Activated CD8-positive, alpha-beta memory T cell treated with anti-CD3 and anti-CD28 coated beads, Interleukin-2, amount 10 ng/mL, durations not matched to agents 7 days and 5 days (primary cell): ENCODE measurements around the gene SYTL4. TPM values are rescaled to one million over a fixed set of nuclear protein-coding genes. Genes with fewer than 3 reads are reported as not detected.
"Not testable (repeated sequence)": the region's sequence is repeated elsewhere in the genome, so short reads cannot be mapped to it uniquely, and the experiment has no call there.

Experiments used
- ATAC-seq: fragments of 150-1000 bp; cut with Tn5 transposase; one replicate; pipeline ENCODE4 v1.10.0; 2021; ENCODE audit warnings: moderate library complexity
- CTCF ChIA-PET: fragments of 350-600 bp; sonication (Branson Sonifier 250); formaldehyde crosslinking; loops from one replicate; lab custom pipeline; 2021; ENCODE audit warnings: antibody characterized with exemption; lab: Charles Lee
- DNase-seq: peaks from one replicate; pipeline ENCODE4 v3.0.0-alpha.2; 2020
- H3K27ac Mint-ChIP-seq: one replicate; pipeline ENCODE4 v1.8.0; 2021; ENCODE audit warnings: mild to moderate bottlenecking, mixed read lengths
- H3K27me3 Mint-ChIP-seq: one replicate; pipeline ENCODE4 v1.8.0; 2021; ENCODE audit warnings: mixed read lengths
- H3K36me3 Mint-ChIP-seq: one replicate; pipeline ENCODE4 v1.8.0; 2021; ENCODE audit warnings: mild to moderate bottlenecking, mixed read lengths
- H3K4me1 Mint-ChIP-seq: one replicate; pipeline ENCODE4 v1.8.0; 2021; ENCODE audit warnings: mixed read lengths
- H3K4me3 Mint-ChIP-seq: one replicate; pipeline ENCODE4 v1.8.0; 2021; ENCODE audit warnings: mild to moderate bottlenecking, moderate library complexity, mixed read lengths
- H3K9me3 Mint-ChIP-seq: one replicate; pipeline ENCODE4 v1.8.0; 2022; ENCODE audit warnings: low read depth, mixed read lengths
- total RNA-seq, 2 experiments: library from RNA; stranded (reverse); gene quantifications; one replicate each; pipeline ENCODE4 v1.2.3, GENCODE V29; 2021

SYTL4 gene
- not detected for total RNA-seq

DNA sequence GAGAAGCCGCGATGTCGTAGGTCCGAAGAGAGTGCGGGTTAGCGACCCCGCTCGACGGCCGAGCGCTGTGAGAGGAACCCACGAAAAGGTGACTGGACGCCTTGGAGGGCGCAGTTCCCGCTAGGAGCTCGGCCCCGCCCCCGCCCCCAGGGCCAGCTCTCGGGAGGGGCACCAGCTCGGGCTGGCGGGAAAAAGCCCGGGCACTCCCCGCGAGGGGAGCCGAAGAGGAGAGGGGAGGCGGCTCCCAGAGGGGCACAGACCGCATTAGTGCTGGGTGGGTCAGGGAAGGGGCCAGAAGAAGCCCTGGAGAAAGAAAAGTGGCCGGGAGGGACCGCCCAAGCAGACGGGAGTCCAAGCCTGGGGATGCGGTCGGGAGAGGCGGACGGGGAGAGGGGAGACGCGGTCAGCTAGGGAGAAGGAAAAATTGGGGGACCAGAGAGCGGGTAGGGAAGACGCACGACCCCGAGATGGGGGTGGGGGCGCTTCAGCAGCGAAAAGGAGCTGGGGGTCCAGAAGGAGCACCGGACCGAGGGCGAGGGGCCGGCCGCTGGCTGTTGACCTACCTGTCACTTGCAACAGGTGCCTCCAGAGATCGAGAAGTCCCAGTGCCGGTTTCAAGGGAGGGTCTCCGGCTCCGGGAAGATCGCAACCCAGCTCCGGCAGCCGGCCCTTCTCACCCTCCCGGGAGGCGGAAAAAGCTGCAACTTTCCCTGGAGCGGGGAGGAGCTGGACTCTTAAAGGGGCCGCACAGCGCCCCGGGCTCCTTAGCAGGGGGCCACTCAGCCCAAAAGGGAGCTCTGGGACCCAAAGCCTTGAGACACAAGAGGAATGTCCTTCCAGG is at the start of gene SYTL4:
Gene SYTL4, minus strand, starts transcription at position 681 of the 841 bp plus-strand sequence. CDS start 30,084 bp downstream, outside the sequence.
- no peak within 1 kb of the TSS for H3K4me3 Mint-ChIP-seq

GRCh38 chrX:100769439-100769838 is 37.5 kb upstream of the SYTL4 start:
- H3K27ac Mint-ChIP-seq, H3K4me1 Mint-ChIP-seq, ATAC-seq, H3K9me3 Mint-ChIP-seq, H3K36me3 Mint-ChIP-seq, H3K4me3 Mint-ChIP-seq, DNase-seq: not testable (repeated sequence)
- peaks cover 40% of the 10 kb centered on the region for H3K27me3 Mint-ChIP-seq
- CTCF ChIA-PET: interaction anchor here (1.2 to 4.3 kb wide), 8 partner anchors 12 to 258 kb away, joined by 3 to 27 read pairs (median 5); no protein-coding TSS in a partner anchor

More for the DNA sequence above, at the start of gene SYTL4:
- ATAC-seq: no peak
- CTCF ChIA-PET: interaction anchor here (1.5 kb wide), 1 partner anchor 37 kb away, joined by 3 read pairs; no protein-coding TSS in a partner anchor
- DNase-seq: no peak
- no peaks in the 10 kb centered on the region for H3K9me3 Mint-ChIP-seq
- no peak within 1 kb of the TSS for H3K27ac Mint-ChIP-seq
- no peaks in the 10 kb centered on the region for H3K4me1 Mint-ChIP-seq
- H3K36me3 Mint-ChIP-seq: no peaks in the 10 kb centered on the region
- H3K27me3 Mint-ChIP-seq: peaks cover 45% of the 10 kb centered on the region

DNA sequence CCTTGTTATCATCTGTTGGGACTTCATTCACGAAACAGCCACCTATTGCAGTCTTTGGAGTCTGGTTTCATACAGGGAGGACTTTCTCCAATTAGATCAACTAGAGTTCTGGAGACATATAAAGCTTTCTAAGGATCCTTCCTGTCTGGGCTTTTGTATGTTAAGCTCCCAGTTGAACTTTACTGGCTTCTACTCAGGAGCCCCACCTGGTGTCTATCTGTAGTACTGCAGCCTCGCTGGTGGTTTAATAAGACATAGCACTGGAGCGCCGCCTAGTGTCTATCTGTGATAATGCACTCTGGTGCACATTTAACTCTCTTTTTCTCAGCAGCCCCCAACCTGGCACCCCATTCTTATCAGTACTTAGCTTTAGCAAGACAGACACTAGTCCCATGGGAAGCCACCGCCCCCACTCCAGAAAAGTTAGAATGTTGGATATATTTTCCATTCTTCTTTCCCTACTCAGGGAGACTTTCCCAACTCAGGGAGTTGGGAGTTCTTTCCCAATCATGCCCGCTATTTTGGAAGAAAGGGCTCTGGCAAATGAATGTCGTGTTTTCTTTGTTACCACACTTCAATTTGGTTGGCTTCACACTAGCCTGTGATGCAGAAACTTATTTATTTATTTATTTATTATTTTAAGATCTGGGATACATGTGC is 36.9 kb upstream of the SYTL4 start:
- ATAC-seq: no peak
- H3K9me3 Mint-ChIP-seq: no peaks in the 10 kb centered on the region
- peak; percentile 87 for DNase-seq
- H3K4me3 Mint-ChIP-seq: no peak overlapping the region
- peaks cover 35% of the 10 kb centered on the region for H3K27me3 Mint-ChIP-seq
- CTCF ChIA-PET: interaction anchor here (0.6 to 4.3 kb wide), 18 partner anchors 10 to 262 kb away, joined by 3 to 27 read pairs (median 4); no protein-coding TSS in a partner anchor
- no peaks in the 10 kb centered on the region for H3K36me3 Mint-ChIP-seq
- H3K4me1 Mint-ChIP-seq: no peaks in the 10 kb centered on the region
- H3K27ac Mint-ChIP-seq: no peak overlapping the region

GRCh38 chrX:100750883-100751282 is 19.0 kb upstream of the SYTL4 start:
- CTCF ChIA-PET: no interaction called here
- Mint-ChIP-seq H3K36me3 (no peaks in the 10 kb centered on the region), H3K4me1 (no peaks in the 10 kb centered on the region), H3K9me3 (no peaks in the 10 kb centered on the region), H3K4me3 (no peak overlapping the region), H3K27me3 (peaks cover 9% of the 10 kb centered on the region), H3K27ac (no peak overlapping the region)
- DNase-seq (no peak), ATAC-seq (no peak)

GRCh38 chrX:100748108-100748507 is 16.2 kb upstream of the SYTL4 start:
- H3K9me3 Mint-ChIP-seq: no peaks in the 10 kb centered on the region
- H3K27me3 Mint-ChIP-seq: peaks cover 13% of the 10 kb centered on the region
- no peak overlapping the region for H3K4me3 Mint-ChIP-seq
- CTCF ChIA-PET: no interaction called here
- no peaks in the 10 kb centered on the region for H3K36me3 Mint-ChIP-seq
- ATAC-seq: no peak
- H3K4me1 Mint-ChIP-seq: no peaks in the 10 kb centered on the region
- no peak overlapping the region for H3K27ac Mint-ChIP-seq
- no peak for DNase-seq

DNA sequence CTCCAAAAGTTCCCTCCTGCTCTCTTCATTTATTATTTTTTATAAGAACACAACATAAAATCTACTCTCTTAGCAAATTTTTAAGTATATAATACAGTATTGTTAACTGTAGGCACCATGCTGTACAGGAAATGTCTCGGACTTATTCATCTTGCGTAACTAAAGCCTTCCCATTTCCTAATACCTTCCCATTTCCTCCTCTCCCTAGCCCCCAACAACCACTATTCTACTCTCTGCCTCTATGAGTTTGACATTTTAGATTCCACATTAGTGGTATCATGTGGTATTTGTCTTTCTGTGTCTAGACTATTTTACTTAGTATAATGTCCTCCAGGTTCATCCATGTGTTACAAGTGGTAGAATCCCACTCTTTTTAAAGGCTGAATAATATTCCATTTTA is 15.8 kb upstream of the SYTL4 start:
- no peak for ATAC-seq
- CTCF ChIA-PET: no interaction called here
- no peaks in the 10 kb centered on the region for H3K36me3 Mint-ChIP-seq
- H3K27me3 Mint-ChIP-seq: peaks cover 13% of the 10 kb centered on the region
- H3K4me3 Mint-ChIP-seq: no peak overlapping the region
- DNase-seq: no peak
- no peaks in the 10 kb centered on the region for H3K4me1 Mint-ChIP-seq
- H3K9me3 Mint-ChIP-seq: no peaks in the 10 kb centered on the region
- no peak overlapping the region for H3K27ac Mint-ChIP-seq

DNA sequence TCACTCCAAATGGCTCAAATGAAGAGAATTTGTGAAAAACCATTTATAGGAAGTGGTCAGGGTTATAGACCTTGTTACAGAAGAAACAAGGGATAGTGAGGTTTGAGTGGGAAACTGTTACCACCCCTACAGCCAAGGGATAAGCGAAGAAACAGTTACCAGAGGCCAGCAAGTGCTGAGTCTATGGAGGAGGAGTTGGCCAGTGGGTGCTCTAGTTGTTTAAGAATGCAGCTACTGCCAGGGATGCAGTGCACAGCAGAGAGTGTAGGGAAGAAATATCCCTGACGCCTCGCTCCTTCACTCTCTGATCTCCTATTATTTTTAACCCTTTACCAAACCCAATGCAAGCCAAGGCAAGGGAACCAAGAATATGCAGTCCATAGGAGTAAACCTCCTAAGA is 15.2 kb upstream of the SYTL4 start:
- ATAC-seq (no peak), DNase-seq (no peak)
- CTCF ChIA-PET: no interaction called here
- no peaks in the 10 kb centered on the region for H3K4me1 Mint-ChIP-seq
- no peaks in the 10 kb centered on the region for H3K9me3 Mint-ChIP-seq
- H3K36me3 Mint-ChIP-seq: no peaks in the 10 kb centered on the region
- no peak overlapping the region for H3K27ac Mint-ChIP-seq
- H3K27me3 Mint-ChIP-seq: peaks cover 13% of the 10 kb centered on the region
- H3K4me3 Mint-ChIP-seq: no peak overlapping the region

DNA sequence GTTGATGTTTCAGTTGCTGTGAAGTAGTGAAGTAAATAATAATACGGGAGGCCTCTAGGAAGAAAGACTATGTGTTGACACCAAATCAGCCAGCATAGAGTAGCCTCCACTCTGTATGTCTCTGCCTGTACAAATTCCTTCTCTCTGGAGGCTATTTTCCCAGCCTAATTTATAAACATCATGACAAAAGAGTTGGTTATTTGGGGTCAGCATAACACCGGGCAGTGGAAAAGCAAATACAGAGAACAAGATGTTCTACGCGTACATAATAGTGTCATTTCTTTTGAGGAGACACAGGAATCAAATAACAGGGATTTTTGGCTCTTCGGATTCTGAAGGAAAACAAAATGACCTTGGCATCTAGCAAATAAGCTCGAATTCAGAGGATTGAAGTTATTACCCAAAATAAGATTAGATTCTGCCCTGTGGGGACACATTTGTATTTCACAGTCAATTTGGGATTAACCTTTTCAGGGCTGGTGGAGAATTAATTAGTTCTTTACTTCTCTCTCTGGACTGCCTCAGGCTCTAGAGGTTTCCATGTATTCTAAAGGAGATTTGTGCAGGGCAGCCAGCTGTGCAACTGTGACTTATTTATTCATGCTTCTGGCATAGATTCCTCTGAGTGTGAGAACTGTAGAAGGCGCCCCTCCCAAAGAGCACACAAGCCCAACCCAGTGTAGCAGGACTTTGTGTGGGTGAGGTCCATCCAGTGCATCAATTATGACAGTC is 14.1 kb upstream of the SYTL4 start:
- DNase-seq: no peak
- Mint-ChIP-seq H3K27me3 (peaks cover 13% of the 10 kb centered on the region), H3K27ac (no peak overlapping the region), H3K4me1 (no peaks in the 10 kb centered on the region), H3K4me3 (no peak overlapping the region), H3K36me3 (no peaks in the 10 kb centered on the region), H3K9me3 (no peaks in the 10 kb centered on the region)
- no peak for ATAC-seq
- CTCF ChIA-PET: no interaction called here

- no peak overlapping the region for H3K4me3 Mint-ChIP-seq
- DNase-seq: no peak
- no peak overlapping the region for H3K27ac Mint-ChIP-seq
- ATAC-seq: no peak
- H3K9me3 Mint-ChIP-seq: no peaks in the 10 kb centered on the region
- no peaks in the 10 kb centered on the region for H3K36me3 Mint-ChIP-seq
- peaks cover 13% of the 10 kb centered on the region for H3K27me3 Mint-ChIP-seq
- H3K4me1 Mint-ChIP-seq: no peaks in the 10 kb centered on the region
- CTCF ChIA-PET: no interaction called here
Measured at GRCh38 chrX:100745205-100745604, 13.3 kb upstream of the SYTL4 start.

DNA sequence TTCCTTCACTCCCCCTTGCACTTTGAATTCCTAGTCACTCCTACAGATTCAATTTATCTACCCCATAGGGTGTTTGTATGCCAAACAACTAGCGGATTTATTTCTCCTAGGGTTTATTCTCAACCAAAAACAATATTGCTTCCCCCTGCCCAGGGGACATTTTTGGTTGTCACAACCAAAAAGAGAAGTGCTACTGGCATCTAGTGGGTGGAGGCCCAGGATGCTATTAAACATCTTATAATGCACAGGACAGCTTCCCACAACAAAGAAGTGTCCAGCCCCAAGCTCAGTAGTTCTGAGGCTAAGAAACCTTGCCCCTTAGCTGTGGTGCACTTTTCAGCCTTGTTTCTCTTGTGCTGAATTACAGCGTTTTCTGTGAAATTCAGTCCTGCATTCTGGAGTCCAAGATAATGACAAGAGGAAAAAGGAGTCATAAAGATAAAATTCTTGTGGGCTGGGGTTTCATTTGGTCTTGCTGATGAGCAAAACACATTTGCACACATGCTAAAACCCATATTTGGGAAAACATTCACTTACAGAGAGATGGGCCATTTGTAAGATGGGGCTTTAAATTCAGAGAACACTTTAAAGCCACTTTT is 11.2 kb upstream of the SYTL4 start:
- CTCF ChIA-PET: no interaction called here
- ATAC-seq: no peak
- no peak overlapping the region for H3K4me3 Mint-ChIP-seq

GRCh38 chrX:100724006-100724405 is 7.9 kb downstream of the SYTL4 start:
- H3K27me3 Mint-ChIP-seq: peaks cover 15% of the 10 kb centered on the region
- H3K4me3 Mint-ChIP-seq, ATAC-seq, H3K4me1 Mint-ChIP-seq, H3K36me3 Mint-ChIP-seq, CTCF ChIA-PET, DNase-seq, H3K27ac Mint-ChIP-seq, H3K9me3 Mint-ChIP-seq: not testable (repeated sequence)

More for the DNA sequence above, 11.2 kb upstream of the SYTL4 start:
- Mint-ChIP-seq H3K4me1 (no peaks in the 10 kb centered on the region), H3K27ac (no peak overlapping the region), H3K27me3 (peaks cover 16% of the 10 kb centered on the region), H3K9me3 (no peaks in the 10 kb centered on the region), H3K36me3 (no peaks in the 10 kb centered on the region)
- DNase-seq: no peak

- Mint-ChIP-seq H3K27ac (no peak overlapping the region), H3K4me1 (no peaks in the 10 kb centered on the region), H3K9me3 (no peaks in the 10 kb centered on the region), H3K36me3 (no peaks in the 10 kb centered on the region), H3K4me3 (no peak overlapping the region), H3K27me3 (peaks cover 7% of the 10 kb centered on the region)
- no peak for DNase-seq
- CTCF ChIA-PET: no interaction called here
- no peak for ATAC-seq
Measured at GRCh38 chrX:100721328-100721727, 10.6 kb downstream of the SYTL4 start.

GRCh38 chrX:100720301-100720700 is 11.6 kb downstream of the SYTL4 start:
- Mint-ChIP-seq H3K4me3 (no peak overlapping the region), H3K27me3 (peaks cover 3% of the 10 kb centered on the region), H3K9me3 (no peaks in the 10 kb centered on the region), H3K27ac (no peak overlapping the region), H3K36me3 (no peaks in the 10 kb centered on the region), H3K4me1 (no peaks in the 10 kb centered on the region)
- no peak for ATAC-seq
- DNase-seq: no peak
- CTCF ChIA-PET: no interaction called here
